HepG2 (cell line): ENCODE results near the gene SMIM38.

Experiments used
- ERF ChIP-seq: IDR thresholded peaks from 2 replicates; pipeline ENCODE4 v1.6.1; 2018; ENCODE audit warnings: missing biosample characterization, missing genetic modification reagents
- EZH2 ChIP-seq: conservative IDR thresholded peaks from 2 replicates; pipeline ENCODE4 v1.6.1; 2012; ENCODE audit warnings: mild to moderate bottlenecking, low read depth, low read length, moderate library complexity
- NCOA5 ChIP-seq: sonication (generic); formaldehyde crosslinking; IDR thresholded peaks from 2 replicates; pipeline ENCODE4 v1.4.0; 2020; ENCODE audit warnings: missing genetic modification reagents
- SAFB2 ChIP-seq: sonication (generic); formaldehyde crosslinking; IDR thresholded peaks from 2 replicates; pipeline ENCODE4 v1.5.1; 2020; ENCODE audit warnings: missing genetic modification reagents, low read depth, mild to moderate bottlenecking, borderline replicate concordance
- ZNF121 ChIP-seq: sonication (generic); formaldehyde crosslinking; IDR thresholded peaks from 2 replicates; pipeline ENCODE4 v1.5.0; 2020; ENCODE audit warnings: mild to moderate bottlenecking, missing genetic modification reagents
- TF ChIP-seq, protein P1 (sequence below): sonication (generic); formaldehyde crosslinking; IDR thresholded peaks from 2 replicates; pipeline ENCODE4 v1.5.0; 2020; ENCODE audit warnings: missing genetic modification reagents
- TF ChIP-seq, protein P2 (sequence below): sonication (generic); formaldehyde crosslinking; IDR thresholded peaks from 2 replicates; pipeline ENCODE4 v1.5.0; 2020; ENCODE audit warnings: mild to moderate bottlenecking, missing genetic modification reagents, moderate library complexity

DNA sequence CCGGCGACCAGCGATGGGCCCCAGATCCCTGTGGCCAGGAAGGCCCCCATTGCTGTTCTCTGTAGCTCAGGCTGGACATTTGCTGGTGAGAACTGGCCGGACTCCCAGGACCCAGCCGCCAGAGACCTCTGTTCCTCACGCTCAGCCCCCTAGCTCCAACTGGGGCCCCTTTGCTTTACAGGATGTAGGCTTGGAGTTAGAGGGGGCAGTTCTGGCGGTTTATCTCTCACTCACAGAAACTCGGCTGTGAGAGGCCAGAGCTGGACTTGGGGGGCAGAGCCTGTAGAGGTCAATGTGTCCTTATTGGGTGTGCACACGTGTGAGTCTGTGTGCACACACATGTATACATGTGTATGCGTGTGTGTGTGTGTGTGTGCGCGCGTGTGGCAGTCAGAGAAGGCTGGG lies 502 bp downstream of the SMIM38 start:
- TF ChIP-seq SAFB2 (CRISPR knock-in tag) (no peak), ZNF121 (CRISPR knock-in tag) (no peak), NCOA5 (CRISPR knock-in tag) (no peak), EZH2 (no peak), ERF (CRISPR knock-in tag) (no peak)
- TF ChIP-seq, protein P1, sequence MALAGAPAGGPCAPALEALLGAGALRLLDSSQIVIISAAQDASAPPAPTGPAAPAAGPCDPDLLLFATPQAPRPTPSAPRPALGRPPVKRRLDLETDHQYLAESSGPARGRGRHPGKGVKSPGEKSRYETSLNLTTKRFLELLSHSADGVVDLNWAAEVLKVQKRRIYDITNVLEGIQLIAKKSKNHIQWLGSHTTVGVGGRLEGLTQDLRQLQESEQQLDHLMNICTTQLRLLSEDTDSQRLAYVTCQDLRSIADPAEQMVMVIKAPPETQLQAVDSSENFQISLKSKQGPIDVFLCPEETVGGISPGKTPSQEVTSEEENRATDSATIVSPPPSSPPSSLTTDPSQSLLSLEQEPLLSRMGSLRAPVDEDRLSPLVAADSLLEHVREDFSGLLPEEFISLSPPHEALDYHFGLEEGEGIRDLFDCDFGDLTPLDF, result no peak
- TF ChIP-seq, protein P2, sequence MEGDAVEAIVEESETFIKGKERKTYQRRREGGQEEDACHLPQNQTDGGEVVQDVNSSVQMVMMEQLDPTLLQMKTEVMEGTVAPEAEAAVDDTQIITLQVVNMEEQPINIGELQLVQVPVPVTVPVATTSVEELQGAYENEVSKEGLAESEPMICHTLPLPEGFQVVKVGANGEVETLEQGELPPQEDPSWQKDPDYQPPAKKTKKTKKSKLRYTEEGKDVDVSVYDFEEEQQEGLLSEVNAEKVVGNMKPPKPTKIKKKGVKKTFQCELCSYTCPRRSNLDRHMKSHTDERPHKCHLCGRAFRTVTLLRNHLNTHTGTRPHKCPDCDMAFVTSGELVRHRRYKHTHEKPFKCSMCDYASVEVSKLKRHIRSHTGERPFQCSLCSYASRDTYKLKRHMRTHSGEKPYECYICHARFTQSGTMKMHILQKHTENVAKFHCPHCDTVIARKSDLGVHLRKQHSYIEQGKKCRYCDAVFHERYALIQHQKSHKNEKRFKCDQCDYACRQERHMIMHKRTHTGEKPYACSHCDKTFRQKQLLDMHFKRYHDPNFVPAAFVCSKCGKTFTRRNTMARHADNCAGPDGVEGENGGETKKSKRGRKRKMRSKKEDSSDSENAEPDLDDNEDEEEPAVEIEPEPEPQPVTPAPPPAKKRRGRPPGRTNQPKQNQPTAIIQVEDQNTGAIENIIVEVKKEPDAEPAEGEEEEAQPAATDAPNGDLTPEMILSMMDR (CRISPR knock-in tag), result no peak
